ENCODE results near the gene PARD3. TPM values are rescaled to one million over a fixed set of nuclear protein-coding genes. Genes with fewer than 3 reads are reported as not detected.
A peak's percentile ranks its signal among the peaks of the same experiment; 100 is the strongest.

The PARD3 gene
- total RNA-seq, 1 experiment from 2014 or later: 50.0 TPM

DNA sequence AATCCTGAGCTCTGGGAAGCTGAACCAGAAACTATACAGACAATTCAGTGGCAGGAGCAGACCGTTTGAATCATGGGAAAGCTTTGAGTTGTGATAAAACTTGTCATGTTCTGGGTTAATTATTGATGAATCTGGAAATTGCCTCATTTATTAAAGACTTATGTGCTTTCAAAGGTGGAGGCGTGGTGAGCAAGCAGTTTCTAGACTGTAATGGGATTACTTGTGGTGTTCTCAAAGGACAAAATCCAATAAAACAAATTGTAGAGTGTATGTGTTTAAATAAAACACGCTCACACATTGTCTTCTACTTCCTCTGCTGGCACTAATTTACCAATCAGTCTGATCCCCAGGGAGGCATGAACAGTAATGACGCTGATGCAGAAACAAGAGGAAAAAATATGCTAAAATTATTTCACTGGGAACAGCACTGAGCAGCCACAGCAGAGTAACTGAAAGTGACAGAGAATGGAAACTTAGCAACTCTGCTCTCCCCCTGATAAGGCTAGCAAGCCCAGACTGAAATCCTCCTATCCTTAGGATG, 25.1 kb downstream of the PARD3 start:
- Histone ChIP-seq H3K27me3 (no peaks in the 10 kb centered on the region), H3K9me3 (no peaks in the 10 kb centered on the region), H3K36me3 (no peaks in the 10 kb centered on the region), H3K4me3 (no peak overlapping the region)
- DNase-seq: no peak

DNA sequence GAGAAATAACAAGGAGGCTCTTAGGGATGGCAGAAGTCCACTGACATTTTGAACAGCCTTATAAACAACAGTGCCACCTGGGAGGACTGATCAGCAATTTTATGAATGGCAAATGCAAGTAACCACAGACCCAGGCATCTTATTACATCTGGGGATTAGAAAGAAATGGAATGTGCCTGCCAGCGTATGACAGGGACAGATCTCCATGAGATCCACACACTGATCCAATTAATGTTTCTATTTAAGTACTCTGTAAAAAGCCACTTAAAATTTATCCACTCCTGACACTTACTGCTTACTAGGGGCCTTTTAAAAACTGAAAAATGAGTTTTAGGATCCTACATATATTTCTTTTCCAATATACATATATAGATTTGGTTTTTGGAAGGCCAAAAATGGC, 28.6 kb downstream of the PARD3 start:
- Histone ChIP-seq H3K36me3 (no peaks in the 10 kb centered on the region), H3K27me3 (no peaks in the 10 kb centered on the region), H3K4me3 (no peak overlapping the region), H3K9me3 (no peaks in the 10 kb centered on the region)
- no peak for DNase-seq

DNA sequence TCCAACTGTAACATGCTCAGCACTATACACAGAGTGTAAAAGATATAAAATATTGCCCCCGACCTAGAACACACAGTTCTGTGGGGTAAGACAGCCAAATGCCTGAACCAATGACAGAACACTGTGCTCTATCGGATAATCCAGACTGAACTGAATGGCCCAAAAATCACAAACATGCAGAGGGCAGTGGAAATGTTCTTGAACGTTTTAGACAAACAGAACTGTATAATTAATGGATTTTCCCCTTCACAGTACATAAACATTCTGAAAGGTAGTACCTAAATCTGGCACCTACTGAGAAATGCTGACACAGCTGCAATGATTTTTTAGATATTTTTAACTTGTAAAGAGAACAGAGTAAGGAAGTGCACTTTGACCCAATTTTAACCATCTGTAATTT, 33.4 kb downstream of the PARD3 start:
- no peaks in the 10 kb centered on the region for H3K36me3 ChIP-seq
- no peak for DNase-seq

DNA sequence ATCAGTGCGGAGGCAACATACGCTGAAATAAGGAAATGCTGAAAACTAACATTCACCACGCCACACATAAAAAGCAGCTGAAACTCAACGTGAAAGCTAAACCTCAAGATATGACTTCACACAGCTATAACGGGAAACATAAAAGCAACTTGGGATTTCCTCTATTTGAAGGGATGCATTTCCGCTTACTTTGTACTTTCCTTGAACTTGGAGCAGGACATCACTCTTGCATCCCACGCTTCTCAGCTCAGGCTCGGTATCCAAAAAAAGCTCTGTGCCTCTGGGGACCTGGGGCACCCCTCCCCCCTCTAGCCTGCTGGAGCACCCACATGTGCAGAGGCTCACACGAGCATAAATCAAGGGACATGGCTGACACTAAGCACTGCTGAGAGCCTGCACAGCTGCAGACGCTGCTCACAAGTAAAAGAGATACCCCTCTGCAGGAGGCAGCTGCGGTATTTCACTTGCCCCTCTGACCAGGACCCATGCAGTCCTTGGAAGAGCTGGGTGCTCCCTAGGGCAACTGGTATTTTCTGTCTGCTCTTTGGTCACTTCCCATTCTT, 34.2 kb downstream of the PARD3 start:
- H3K4me3 ChIP-seq: no peak overlapping the region
- H3K36me3 ChIP-seq: no peaks in the 10 kb centered on the region
- no peaks in the 10 kb centered on the region for H3K27me3 ChIP-seq
- DNase-seq: no peak
- no peaks in the 10 kb centered on the region for H3K9me3 ChIP-seq

More for the DNA sequence above, 33.4 kb downstream of the PARD3 start:
- H3K4me3 ChIP-seq: no peak overlapping the region
- no peaks in the 10 kb centered on the region for H3K27me3 ChIP-seq
- H3K9me3 ChIP-seq: no peaks in the 10 kb centered on the region

DNA sequence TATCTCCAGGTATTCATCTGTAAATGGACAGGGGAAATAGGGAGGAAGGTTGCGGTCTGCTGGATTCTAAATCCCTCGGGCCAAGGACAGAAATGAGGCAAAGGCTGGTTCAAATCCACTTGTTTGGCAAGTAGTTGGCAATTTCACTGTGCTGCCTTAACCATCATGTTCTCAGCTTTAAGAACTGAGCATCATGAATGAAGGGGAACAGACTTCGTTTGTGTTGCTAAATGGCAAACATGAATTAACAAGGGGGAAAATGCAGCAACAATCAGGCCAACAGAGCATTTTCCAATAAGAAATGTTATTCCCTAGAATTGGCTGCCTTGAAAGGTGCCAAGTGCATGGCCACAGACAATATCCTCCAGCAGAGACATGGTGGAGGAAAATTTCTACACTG, 36.9 kb downstream of the PARD3 start:
- DNase-seq: no peak
- Histone ChIP-seq H3K4me3 (no peak overlapping the region), H3K27me3 (no peaks in the 10 kb centered on the region), H3K9me3 (no peaks in the 10 kb centered on the region), H3K36me3 (no peaks in the 10 kb centered on the region)

DNA sequence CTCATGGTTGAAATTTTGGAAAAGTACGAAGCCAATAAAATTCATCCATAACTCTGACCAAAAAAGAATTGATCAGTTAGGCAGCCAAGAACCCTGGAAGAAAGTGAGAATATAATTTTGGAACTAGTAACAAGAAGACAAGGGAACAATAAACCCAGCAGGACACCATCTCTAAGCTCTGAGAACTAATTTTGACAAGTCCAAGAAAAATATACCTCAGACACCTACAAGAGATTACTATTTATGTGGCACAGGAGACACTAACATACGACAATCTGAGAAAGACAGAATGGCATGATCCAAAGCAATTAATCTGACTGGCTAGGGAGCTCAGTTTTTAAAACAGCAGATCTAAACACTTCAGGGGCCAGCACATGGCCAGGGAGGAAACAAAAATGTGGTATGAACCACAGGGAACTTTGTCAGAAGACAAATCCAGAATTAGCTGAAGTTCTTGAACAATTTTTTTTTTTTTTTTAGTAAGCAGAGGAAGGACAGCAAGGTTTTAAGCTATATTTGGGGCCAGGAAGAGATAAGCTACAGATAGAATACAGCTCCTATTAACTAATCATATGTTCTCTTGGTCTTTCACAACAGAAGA, 38.9 kb downstream of the PARD3 start:
- Histone ChIP-seq H3K9me3 (no peaks in the 10 kb centered on the region), H3K36me3 (no peaks in the 10 kb centered on the region), H3K27me3 (no peaks in the 10 kb centered on the region), H3K4me3 (no peak overlapping the region)
- DNase-seq: no peak

DNA sequence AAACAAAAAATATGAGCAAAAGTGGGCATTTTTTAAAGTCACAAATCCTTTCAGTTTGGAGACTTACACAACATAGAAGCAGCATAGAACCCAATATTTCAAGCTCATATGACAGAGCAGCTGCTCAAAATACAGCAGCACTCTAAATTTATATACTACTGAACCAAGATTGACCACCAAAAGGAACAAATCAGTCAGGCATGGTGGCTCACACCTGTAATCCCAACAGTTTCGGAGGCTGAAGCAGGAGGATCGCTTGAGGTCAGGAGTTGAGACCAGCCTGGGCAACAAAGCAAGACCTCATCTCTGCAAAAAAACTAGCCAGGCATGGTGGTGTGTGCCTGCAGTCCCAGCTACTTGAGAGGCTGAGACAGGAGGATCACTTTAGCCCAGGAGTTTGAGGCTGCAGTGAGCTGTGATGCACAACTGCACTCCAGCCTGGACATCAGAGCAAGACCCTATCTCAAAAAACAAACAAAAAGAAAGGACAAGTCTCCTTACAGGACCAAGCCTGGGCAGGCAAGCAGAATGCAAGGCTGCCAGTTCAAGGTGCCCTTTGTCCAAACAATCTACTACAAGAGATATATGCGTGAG, 40.0 kb downstream of the PARD3 start:
- H3K9me3 ChIP-seq: no peaks in the 10 kb centered on the region
- no peak overlapping the region for H3K4me3 ChIP-seq
- no peaks in the 10 kb centered on the region for H3K27me3 ChIP-seq
- no peaks in the 10 kb centered on the region for H3K36me3 ChIP-seq
- no peak for DNase-seq

DNA sequence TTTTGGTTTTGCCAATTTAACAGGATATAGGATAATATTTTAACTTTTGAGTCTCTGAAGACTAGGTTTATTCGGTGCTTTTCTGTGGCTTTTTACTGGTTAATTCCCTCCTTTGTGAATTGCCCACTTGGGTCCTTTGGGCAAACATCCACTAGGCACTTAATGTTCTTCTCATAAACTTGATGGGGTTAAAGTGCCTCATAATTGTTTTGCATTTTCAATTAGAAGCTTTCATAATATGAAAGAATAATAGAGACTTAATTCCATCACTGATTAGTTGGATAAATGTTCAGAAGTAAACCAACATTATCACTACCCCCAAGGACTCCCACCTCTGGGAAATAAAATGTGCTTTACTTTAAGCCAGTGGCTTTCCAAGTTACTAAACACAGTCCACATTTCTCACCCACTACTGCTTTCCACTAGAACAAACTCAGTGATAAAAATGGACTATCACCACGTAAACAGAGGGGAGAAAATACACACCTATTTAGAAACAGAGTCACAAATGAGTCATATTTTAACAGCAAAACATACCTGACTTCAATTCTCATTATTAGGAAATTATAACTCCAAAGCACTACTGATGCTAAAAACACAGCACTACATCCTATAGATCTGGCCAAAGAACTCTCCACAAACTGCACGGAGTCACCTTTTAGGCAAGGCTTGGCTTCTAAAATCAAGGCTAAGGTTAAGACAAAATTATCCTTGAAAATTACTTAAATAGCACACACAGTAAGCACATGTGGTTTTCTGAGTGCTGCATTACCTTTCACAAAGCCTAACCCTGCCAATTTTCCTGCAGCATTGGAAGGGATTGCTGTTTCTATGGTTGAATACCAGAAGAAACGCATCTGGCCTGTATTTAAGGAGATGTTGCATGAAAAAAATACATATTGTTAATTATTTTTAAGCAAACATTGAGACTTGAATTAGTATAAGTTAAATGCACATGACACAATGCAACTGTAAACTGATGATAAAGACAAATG, 41.2 kb downstream of the PARD3 start:
- no peak for DNase-seq
- Histone ChIP-seq H3K4me3 (no peak overlapping the region), H3K36me3 (no peaks in the 10 kb centered on the region), H3K27me3 (no peaks in the 10 kb centered on the region), H3K9me3 (no peaks in the 10 kb centered on the region)

DNA sequence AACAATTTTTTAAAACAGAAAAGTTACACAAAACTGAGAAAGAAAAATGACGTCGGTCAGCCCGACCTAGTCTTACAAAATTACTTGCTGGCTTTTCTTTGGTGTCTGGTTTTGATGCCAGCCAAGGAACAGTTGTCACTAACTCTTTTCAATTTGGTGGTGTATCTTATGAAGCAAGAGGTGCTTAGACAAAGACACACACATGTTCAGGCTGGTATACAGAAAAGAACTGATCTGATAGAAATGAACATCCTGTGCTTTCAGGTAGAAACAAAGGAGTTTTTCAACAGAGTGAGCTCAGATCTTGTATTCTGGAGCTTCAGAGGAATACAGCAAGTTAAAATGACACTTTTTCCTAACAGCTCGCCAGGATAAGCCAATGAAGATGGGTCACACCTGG, 43.6 kb downstream of the PARD3 start:
- no peak for DNase-seq
- H3K36me3 ChIP-seq: no peaks in the 10 kb centered on the region
- H3K9me3 ChIP-seq: no peaks in the 10 kb centered on the region
- no peak overlapping the region for H3K4me3 ChIP-seq
- no peaks in the 10 kb centered on the region for H3K27me3 ChIP-seq

DNA sequence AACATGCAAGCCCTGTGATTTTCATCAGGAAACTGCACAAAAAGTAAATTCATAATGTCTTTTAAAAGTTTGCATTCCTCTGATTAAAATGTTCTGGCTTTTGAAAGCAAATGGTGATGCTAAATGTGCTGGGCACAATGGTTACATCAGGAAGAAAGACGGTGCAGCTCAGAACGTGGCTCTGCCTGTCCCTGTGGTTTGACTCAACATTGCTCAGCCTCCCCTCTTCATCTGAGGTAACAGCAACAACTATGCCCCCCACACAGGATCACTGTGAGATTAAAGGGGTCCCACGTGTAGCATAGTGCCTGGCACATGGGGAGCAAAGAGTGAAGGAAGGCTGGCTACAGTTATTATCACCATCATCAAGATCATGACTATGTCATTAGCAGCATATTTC, 44.0 kb downstream of the PARD3 start:
- H3K27me3 ChIP-seq: no peaks in the 10 kb centered on the region
- H3K4me3 ChIP-seq: no peak overlapping the region
- DNase-seq: no peak
- no peaks in the 10 kb centered on the region for H3K9me3 ChIP-seq
- no peaks in the 10 kb centered on the region for H3K36me3 ChIP-seq

DNA sequence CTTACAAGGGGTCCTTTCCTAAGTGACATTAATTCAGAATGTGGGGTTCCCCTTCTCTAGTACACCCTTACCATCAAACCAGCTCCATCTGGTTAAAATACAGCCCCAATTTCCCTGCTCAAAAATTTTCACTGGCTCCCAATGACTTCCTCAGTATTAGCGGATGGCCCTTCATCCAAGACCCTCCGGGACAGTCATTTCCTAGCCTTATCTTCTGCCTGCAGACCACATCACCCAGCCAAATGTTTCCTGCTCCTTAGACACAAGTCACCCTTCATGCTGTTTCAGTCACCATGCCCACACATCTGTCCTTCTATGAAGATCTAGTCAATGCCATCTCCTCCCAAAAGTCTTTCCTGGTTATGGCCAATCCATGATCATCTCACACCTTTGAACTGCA, 45.2 kb downstream of the PARD3 start:
- H3K9me3 ChIP-seq: no peaks in the 10 kb centered on the region
- no peaks in the 10 kb centered on the region for H3K36me3 ChIP-seq
- H3K27me3 ChIP-seq: no peaks in the 10 kb centered on the region
- DNase-seq: no peak
- H3K4me3 ChIP-seq: no peak overlapping the region

DNA sequence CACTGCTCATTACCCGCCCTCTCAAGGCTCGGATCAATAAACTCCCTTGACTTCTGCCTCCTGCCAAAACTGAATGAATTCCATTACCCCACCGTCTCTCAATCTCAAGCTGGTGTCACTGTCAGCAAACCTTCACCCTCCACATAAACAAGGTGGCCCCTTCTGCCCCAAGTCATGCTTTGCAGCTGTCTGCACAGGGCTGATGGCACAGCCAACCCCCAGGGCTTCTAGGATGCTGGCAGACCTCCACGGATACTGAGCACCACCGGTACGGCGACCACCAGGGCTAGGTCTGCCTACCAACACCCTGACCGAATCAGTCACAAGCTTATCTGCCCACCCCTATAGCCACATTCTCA, 46.1 kb downstream of the PARD3 start:
- no peaks in the 10 kb centered on the region for H3K27me3 ChIP-seq
- H3K36me3 ChIP-seq: no peaks in the 10 kb centered on the region
- no peak for DNase-seq

DNA sequence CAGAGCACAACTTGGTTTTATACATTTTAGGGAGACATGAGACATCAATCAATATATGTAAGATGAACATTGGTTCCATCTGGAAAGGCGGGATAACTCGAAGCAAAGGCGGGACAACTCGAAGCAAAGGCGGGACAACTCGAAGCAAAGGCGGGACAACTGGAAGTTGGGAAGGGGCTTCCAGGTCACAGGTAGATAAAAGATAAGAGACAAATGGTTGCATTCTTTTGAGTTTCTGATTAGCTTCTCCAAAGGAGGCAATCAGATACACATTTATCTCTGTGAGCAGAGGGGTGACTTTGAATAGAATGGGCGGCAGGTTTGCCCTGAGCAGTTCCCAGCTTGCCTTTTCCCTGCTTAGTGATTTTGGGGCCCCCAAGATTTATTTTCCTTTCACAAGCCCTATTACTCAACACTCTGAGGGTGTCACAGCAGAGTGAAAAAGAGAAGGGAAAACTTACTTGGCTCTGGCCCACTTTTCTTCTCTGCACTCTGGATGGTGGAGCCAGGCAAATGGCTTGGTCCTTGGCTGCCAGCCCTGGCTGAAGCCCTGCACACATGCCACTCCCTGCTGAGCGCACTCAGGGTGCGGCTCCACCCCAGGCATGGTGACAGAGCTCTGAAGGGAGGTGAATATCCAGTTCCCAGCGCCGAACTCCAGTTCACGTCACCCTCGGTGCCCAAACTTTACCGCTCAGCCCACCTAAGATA, 46.7 kb downstream of the PARD3 start:
- H3K9me3 ChIP-seq: no peaks in the 10 kb centered on the region

More for the DNA sequence above, 46.1 kb downstream of the PARD3 start:
- Histone ChIP-seq H3K4me3 (peak overlapping the region; percentile 15; the same call in 1 of the 2 replicates), H3K9me3 (no peaks in the 10 kb centered on the region)

DNA sequence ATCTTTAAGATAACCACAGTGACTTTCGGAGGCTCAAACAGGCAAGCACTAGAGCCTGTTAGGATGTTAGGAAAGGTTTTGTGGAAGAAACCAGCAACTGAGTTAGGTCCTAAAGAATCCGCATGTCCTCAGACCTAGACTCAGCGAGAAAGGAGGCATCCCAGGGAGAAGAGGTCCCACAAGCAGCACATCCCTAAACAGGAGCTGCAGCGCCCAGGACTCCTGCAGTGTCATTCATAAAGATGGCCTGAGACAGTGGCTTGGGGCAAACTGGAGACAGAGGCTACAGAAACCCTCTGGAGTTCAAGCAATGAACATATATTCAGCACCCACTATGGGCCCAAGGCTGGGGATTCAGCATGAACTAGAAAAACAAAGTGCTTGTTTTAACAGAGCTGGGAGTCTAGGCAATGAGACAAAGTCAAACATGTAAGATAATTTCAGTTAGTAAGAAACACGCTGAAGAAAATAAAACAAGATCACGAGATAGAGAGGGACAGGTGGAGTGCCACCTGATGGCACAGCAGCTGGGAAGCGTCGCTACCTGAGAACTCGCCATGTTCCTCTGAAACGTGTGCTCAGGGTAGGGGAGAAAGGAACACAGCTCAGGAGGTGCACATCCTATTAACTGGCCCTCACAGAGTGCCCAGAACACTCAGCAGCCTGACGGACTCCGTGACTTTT, 48.1 kb downstream of the PARD3 start:
- H3K27me3 ChIP-seq: no peaks in the 10 kb centered on the region
- H3K4me3 ChIP-seq: no peak overlapping the region
- no peaks in the 10 kb centered on the region for H3K36me3 ChIP-seq
- DNase-seq: no peak
- no peaks in the 10 kb centered on the region for H3K9me3 ChIP-seq

More for the DNA sequence above, 46.7 kb downstream of the PARD3 start:
- DNase-seq: peak; percentile 96
- no peaks in the 10 kb centered on the region for H3K36me3 ChIP-seq
- no peaks in the 10 kb centered on the region for H3K27me3 ChIP-seq
- H3K4me3 ChIP-seq: peak overlapping the region; percentile 15; the same call in 1 of the 2 replicates

DNA sequence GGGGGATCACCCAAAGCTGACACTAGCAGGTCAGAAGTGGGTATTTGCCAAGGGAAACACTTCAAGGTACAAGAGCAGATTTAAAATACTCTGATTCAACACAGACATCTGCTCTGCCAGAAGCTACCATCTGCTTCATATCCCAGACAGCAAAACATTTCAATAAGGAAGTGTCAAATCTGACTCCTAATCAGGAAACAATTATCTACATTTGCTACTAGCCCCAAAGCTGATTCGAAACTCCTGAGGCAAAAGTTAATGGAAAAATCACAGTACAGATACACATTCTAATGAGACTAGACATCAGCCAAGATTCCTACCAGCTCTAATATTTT, 48.9 kb downstream of the PARD3 start:
- DNase-seq: no peak
- no peak overlapping the region for H3K4me3 ChIP-seq
- H3K9me3 ChIP-seq: no peaks in the 10 kb centered on the region

DNA sequence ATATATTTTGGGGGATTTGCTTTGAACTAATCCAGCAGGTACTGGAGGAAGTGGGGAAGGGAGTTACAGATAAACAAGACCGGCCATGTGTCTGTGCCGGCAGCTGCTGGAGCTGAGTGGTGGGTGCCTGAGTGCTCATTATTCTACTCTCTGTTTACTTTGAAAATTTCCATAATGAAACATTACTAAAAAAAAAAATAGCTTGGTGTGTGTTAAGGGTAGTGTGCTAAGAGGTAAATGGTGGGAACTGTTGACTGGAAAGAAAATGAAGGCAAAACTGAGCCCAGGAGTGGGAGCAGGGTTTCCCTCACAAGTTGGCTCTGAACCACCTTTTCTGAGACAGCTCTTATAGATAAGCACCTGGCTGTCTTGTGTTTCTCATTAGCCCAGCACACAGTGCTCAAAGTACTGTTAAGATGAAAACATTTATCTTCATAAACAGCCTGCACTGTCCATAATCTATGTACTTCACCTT, 50.6 kb downstream of the PARD3 start:
- no peak for DNase-seq
- Histone ChIP-seq H3K27me3 (no peaks in the 10 kb centered on the region), H3K36me3 (no peaks in the 10 kb centered on the region), H3K4me3 (no peak overlapping the region), H3K9me3 (no peaks in the 10 kb centered on the region)

More for the DNA sequence above, 48.9 kb downstream of the PARD3 start:
- no peaks in the 10 kb centered on the region for H3K27me3 ChIP-seq
- H3K36me3 ChIP-seq: no peaks in the 10 kb centered on the region

All from MG63 (cell line).